T-helper 2 cell (primary cell): ENCODE data around the gene TMC7.
A peak's percentile ranks its signal among the peaks of the same experiment; 100 is the strongest.

Experiments
- DNase-seq, 5 experiments: peaks; one replicate each; pipeline versions ENCODE4 v3.0.0 to v3.0.0-alpha.2; 2012 to 2022

The TMC7 gene

GRCh38 chr16:19033761-19034160 lies 50.0 kb downstream of the TMC7 start:
- DNase-seq: no peak

DNA sequence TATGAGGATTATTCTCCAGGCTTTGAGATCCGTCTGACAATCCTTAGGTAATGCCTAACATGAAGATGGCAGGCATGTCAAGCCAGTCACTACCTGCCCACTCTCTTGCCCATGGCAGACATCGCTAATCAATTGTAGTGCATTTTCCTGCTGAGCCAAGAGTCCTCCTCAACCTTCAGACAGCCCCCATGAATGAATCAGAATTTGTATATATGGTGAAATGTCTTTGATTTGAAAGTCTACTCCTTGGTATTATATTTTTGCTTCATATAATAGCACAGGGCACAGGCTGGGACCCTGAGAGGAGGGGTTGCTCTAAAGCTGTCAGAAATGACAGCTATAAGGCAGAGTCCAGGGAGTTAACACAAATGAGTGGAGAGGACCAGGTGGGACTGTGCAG lies 56.7 kb downstream of the TMC7 start:
- DNase-seq: no peak

DNA sequence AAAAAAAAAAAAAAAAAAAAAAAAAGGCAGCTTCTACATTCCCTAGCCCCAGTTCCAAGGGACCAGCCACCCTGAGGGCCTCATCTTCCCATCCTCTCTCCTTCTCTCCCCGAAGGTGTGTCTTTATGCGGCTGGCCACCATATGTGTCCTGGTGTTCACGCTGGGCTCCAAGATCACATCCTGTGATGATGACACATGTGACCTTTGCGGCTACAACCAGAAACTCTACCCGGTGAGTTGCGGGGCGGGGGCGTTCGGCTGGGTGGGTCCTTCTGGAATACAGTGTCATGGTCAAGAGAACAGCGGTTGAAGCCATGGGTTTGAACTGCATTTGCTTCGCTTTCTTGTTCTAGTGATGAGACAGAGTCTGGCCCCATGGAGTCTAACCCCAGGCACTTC lies 61.0 kb downstream of the TMC7 start:
- DNase-seq: no peak

DNA sequence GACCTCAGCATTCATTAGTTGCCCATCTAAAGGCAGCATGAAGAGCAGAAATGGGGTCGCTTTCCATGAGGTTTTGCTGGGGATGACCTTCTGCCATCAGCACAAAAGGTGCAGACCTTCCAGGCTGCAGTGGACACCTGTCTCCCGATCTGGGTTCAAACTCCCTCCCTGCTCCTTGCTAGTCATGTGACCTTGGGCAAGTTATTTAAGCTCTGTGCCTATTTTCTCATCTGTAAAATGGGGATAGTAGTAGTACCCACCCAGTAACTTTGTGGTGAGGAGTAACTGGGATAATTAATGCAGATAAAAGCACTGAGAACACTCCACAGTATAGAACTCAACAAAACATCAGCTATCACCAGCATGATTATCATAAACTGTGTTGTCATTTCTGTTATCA lies 62.3 kb downstream of the TMC7 start:
- no peak for DNase-seq

DNA sequence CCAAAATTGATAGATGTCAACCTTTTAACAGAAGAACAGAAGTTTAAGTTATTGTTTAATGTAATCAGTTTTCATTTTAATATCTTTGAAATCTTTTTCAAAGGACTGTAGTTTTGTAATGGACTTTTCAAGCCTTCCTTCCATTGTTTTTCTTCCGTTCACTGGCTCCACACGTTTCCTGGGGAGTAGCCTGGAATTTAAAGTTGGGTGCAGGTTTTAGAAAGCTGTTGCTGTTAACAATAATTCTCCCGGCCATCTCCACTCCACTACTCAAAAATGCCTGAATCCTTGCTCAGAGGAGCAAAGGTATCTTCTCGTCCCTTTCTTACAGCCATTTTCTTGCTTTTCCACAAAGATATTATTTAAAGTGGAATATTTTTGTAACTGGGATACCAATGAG lies 79.0 kb downstream of the TMC7 start:
- no peak for DNase-seq

- DNase-seq: no peak
Measured at GRCh38 chr16:19066988-19067348, 83.2 kb downstream of the TMC7 start.

- peak; percentile 97 to 100 (median 98) for DNase-seq
Measured at GRCh38 chr16:19067349-19068236, 83.9 kb downstream of the TMC7 start, which contains the start of gene COQ7. TSS of gene COQ7 (plus strand) at chr16:19067614. CDS start at chr16:19067665, 51 bp downstream.

DNA sequence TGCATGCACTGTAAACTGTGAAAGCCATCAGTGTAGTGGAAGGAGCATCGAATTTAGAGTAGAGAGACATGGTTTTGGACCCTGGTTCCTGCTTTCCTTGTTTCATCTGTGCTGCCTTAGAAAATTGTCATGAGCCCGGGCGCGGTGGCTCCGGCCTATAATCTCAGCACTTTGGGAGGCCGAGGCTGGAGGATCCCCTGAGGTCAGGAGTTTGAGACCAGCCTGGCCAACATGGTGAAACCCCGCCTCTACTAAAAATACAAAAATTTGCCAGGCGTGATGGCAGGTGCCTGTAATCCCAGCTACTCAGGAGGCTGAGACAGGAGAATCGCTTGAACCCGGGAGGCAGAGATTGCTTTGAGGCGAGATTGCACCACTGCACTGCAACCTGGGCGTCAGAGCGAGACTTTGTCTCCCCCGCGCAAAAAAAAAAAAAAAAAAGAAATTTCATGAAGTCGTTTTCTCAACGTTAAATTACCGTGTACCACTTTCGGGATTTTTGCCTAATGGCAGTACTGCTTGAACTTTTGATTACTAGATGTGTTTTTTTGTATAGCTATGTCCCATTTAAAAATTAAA lies 84.6 kb downstream of the TMC7 start:
- peak in 1 of 5 experiments; percentile 11 for DNase-seq

DNA sequence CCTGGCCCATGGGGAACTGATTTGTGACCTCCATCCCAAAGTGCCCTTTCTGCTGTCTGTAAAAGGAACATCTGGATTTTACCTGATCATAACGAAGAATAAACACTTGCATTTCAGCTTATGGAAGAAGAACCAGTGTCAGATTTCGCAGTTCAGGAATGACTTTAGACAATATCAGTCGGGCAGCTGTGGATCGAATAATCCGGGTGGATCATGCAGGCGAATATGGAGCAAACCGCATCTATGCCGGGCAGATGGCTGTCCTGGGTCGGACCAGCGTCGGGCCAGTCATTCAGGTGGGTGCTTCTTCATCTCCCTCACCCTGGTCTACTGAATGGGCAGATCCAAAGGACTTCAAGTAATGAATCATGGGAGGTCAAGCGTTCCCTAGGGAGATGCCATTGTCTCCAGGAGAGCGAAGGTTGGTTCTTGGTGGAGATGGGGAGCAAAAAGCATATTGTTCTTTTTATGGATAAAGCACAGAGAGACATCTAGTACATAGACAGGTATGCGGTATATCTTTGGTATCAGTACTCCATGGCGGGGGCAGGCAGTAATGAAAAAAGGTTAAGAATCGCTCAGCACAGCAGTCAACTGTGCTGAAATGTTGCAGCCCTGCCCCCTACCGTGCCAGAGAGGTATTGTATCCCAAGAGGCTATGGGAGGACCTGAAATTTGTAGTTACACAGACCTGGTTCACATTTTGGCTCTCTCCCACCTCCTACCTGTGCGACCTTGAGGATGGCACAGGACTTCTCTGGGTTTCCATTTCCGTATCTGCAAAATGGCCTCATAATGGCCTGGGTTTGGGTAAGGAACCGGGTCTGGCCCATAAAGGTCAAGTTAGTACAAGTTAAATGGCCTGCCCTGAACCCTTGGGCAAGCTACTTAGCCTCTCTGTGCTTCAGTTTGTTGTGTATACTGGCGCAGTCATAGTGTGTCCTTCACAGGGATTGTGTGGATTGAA lies 88.4 kb downstream of the TMC7 start:
- peak in 4 of 5 experiments; percentile 5 to 69 (median 40) for DNase-seq

DNA sequence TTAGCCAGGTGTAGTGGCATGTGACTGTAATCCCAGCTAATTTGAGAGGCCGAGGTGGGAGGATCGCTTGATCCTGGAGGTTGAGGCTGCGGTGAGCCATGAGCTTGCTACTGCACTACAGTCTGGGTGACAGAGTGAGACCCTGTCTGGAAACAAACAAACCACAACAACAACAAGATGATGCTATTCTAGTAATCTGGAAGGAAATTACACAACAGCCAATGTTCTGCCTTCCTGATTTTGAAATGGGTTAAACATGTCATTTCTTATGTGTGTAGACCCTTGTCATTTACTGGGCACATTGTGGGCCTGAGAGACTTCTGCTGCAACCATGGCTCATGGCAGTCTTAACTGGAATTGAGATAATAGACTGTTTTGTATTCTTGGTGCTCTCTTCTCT lies 89.6 kb downstream of the TMC7 start:
- DNase-seq: no peak

DNA sequence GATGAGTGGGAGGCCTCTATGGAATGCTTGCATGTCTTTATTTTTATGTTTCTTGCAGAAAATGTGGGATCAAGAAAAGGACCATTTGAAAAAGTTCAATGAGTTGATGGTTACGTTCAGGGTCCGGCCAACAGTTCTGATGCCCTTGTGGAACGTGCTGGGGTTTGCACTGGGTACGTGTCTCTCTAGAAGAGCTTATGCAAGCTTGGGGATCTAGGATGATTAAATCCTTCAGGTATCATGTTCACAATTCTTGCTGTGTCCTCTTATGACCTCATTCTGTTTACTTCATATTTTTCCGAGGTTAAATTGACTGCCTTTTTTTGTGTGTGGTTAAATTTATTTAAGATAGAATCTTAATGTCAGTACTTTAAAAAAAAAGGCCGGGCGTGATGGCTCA lies 90.1 kb downstream of the TMC7 start:
- DNase-seq: no peak

GRCh38 chr16:19075511-19075910 lies 91.8 kb downstream of the TMC7 start:
- DNase-seq: no peak

GRCh38 chr16:19077879-19078278 lies 94.1 kb downstream of the TMC7 start:
- no peak for DNase-seq

DNA sequence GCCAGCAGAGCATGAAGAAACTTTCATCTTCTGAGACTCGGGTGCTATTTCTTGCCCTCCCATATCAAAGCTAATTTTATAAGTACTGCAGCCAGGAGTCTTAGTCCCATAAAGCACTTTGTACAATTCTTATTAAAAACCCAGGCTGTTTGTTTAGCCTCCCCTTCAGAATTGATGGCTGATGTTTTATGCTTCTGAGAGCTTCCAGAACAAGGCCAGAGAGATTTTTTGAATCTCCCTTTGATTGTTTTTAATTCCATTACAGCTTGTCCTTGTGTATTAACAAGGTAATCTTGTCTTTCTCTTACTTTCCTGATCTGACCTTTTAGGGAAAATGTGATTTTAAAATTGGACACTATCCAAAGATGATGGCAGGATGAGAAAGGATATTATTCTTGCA lies 99.9 kb downstream of the TMC7 start:
- DNase-seq: no peak

DNA sequence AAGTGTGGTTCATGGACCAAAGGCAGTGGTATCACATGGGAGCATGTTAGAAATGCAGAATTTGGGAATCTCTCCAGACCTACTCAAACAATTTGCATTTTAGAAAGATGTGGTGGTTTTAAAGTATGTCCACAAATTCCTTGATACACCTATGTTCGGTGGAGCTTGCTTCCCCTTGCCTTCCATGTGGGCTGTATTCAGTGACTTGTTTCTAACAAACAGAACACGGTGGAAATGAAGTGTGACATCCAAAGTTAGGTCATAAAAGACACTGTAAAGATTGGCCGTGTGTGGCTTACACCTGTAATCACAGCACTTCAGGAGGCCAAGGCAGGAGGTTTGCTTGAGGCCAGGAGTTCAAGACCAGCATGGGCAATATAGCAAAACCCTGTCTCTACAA lies 100.4 kb downstream of the TMC7 start:
- DNase-seq: no peak

- no peak for DNase-seq
Measured at GRCh38 chr16:19084879-19085278, 101.1 kb downstream of the TMC7 start.

GRCh38 chr16:19085679-19086200 lies 102.0 kb downstream of the TMC7 start:
- no peak for DNase-seq

DNA sequence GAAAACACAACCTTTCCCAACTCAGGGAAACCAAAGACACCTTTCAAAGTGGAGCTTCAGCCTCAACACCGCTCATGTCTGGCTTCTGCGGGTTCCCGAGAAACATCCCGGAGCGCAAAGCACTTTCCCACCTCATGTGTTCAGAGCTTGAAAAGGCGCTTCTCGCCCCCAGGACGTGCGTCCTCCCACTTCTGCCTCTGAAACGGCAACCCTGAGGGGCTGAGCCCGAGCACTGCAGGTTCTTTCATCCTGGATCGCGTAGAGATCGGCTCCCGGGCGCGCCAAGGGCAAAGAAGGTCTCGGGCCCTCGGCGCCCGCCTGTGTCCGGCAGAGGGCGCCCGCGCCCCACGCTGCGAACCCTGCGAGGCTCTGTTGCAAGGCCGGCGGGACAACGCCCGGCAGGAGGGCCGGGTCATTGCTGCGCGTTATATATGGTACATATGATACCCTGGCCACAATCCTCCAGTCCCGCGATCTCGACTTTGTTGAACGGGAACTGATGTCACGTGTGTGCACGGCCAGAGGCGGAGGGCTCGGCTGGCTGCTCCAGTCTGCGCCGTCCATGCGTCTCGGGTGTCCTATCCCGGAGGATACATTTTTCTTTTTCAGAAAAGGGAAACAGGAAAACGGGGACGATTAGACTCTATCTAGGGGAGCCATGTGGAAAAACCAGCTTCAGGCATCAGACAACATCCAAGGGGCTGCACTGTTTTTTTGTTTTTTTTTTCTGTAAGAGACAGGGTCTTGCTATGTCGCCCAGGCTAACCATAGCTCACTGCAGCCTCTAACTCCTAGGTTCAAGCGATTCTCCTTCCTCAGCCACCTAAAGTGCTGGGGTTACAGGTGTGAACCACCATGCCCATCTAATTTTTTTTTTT lies 102.8 kb downstream of the TMC7 start:
- DNase-seq: peak; percentile 48 to 71 (median 59)

- no peak for DNase-seq
Measured at GRCh38 chr16:19088341-19088916, 104.7 kb downstream of the TMC7 start.

- DNase-seq: no peak
Measured at GRCh38 chr16:19089410-19089955, 105.7 kb downstream of the TMC7 start.

- DNase-seq: no peak
Measured at GRCh38 chr16:19090916-19091315, 107.2 kb downstream of the TMC7 start.
